Liver (tissue), 9 donors: ENCODE measurements around the gene MMD. TPM values are rescaled to one million over a fixed set of nuclear protein-coding genes. Genes with fewer than 3 reads are reported as not detected.

Source experiments
- DNase-seq: peaks from one replicate; pipeline ENCODE4 v3.0.0-alpha.2; 2017; ENCODE audit warnings: low spot score
- H3K27ac ChIP-seq, 2 donors: one replicate each; pipeline ENCODE4 v1.7.0; 2013; ENCODE audit warnings: inconsistent platforms in 2 of 2, low read length in 2 of 2, control low read depth in 1 of 2, low read depth in 1 of 2, mild to moderate bottlenecking in 1 of 2
- H3K27me3 ChIP-seq, 4 donors: one replicate each; pipeline versions ENCODE4 v1.6.1 to v1.7.0; 2013; ENCODE audit warnings: low read length in 3 of 4, inconsistent platforms in 1 of 4, mild to moderate bottlenecking in 1 of 4, moderate library complexity in 1 of 4; ENCODE audit not compliant: control insufficient read depth in 4 of 4, insufficient read depth in 4 of 4
- H3K36me3 ChIP-seq, 4 donors: one replicate each; pipeline versions ENCODE4 v1.6.1 to v1.7.0; 2013; ENCODE audit warnings: low read length in 3 of 4, mild to moderate bottlenecking in 3 of 4, low read depth in 1 of 4, moderate library complexity in 1 of 4; ENCODE audit not compliant: control insufficient read depth in 4 of 4, insufficient read depth in 3 of 4
- H3K4me1 ChIP-seq, 4 donors: one replicate each; pipeline versions ENCODE4 v1.6.1 to v1.7.0; 2013; ENCODE audit warnings: low read length in 3 of 4, mild to moderate bottlenecking in 3 of 4, moderate library complexity in 1 of 4; ENCODE audit not compliant: control insufficient read depth in 4 of 4, insufficient read depth in 4 of 4
- H3K4me3 ChIP-seq, 3 donors: one replicate each; pipeline versions ENCODE4 v1.6.1 to v1.7.0; 2013; ENCODE audit warnings: low read length in 3 of 3, control low read depth in 1 of 3, low read depth in 1 of 3, mild to moderate bottlenecking in 1 of 3
- H3K9ac ChIP-seq, 2 donors: one replicate each; pipeline ENCODE4 v1.7.0; 2013; ENCODE audit warnings: low read length in 2 of 2, mild to moderate bottlenecking in 2 of 2, moderate library complexity in 2 of 2, control low read depth in 1 of 2, low read depth in 1 of 2
- H3K9me3 ChIP-seq, 4 donors: one replicate each; pipeline versions ENCODE4 v1.6.1 to v1.7.0; 2013; ENCODE audit warnings: low read length in 3 of 4; ENCODE audit not compliant: control insufficient read depth in 4 of 4
- FOXA1 ChIP-seq: IDR thresholded peaks from 2 replicates; pipeline ENCODE4 v1.6.1; 2016; ENCODE audit warnings: antibody characterized with exemption
- FOXA2 ChIP-seq: IDR thresholded peaks from 2 replicates; pipeline ENCODE4 v1.6.1; 2016; ENCODE audit warnings: antibody characterized with exemption
- GABPA ChIP-seq, 2 donors: IDR thresholded peaks in 1 of 2; conservative IDR thresholded peaks in 1 of 2; 2 replicates each; pipeline ENCODE4 v1.6.1; 2016; ENCODE audit warnings: antibody characterized with exemption in 2 of 2, mild to moderate bottlenecking in 1 of 2, moderate library complexity in 1 of 2
- JUND ChIP-seq, 2 donors: IDR thresholded peaks; 2 replicates each; pipeline ENCODE4 v1.6.1; 2016; ENCODE audit warnings: antibody characterized with exemption in 2 of 2
- NR2F2 ChIP-seq: IDR thresholded peaks from 2 replicates; pipeline ENCODE4 v1.6.1; 2016; ENCODE audit warnings: antibody characterized with exemption
- RXRA ChIP-seq, 2 donors: IDR thresholded peaks; 2 replicates each; pipeline ENCODE4 v1.6.1; 2017 to 2018; ENCODE audit warnings: antibody characterized with exemption in 2 of 2, mild to moderate bottlenecking in 1 of 2
- SP1 ChIP-seq: IDR thresholded peaks from 2 replicates; pipeline ENCODE4 v1.6.1; 2018; ENCODE audit warnings: antibody characterized with exemption, mild to moderate bottlenecking
- TAF1 ChIP-seq: conservative IDR thresholded peaks from 2 replicates; pipeline ENCODE4 v1.6.1; 2016; ENCODE audit warnings: antibody characterized with exemption, mild to moderate bottlenecking
- YY1 ChIP-seq: IDR thresholded peaks from 2 replicates; pipeline ENCODE4 v1.6.1; 2016; ENCODE audit warnings: antibody characterized with exemption, mild to moderate bottlenecking
- WGBS: extraction: QIAGEN DNeasy Blood & Tissue Kit; methylation state at CpG from one replicate; pipeline ENCODE4 v1.1.7; 2013; 5-methylcytosine and 5-hydroxymethylcytosine counted together
- polyA plus RNA-seq, 2 donors: library from polyadenylated mRNA; stranded (reverse) in 1 of 2; unstranded in 1 of 2; fragments of 200-250 nt in 1 of 2; fragments of >200 nt in 1 of 2; fragmentation: Nextera tagmentation in 1 of 2; extraction: Ambion mirVana in 1 of 2; gene quantifications; one replicate each; pipeline versions ENCODE4 v1.2.1 to v1.2.3, GENCODE V29; 2013 to 2015
- total RNA-seq, 2 donors: library from RNA; depleted of rRNA; stranded (reverse); fragments of >200 nt; gene quantifications; one replicate each; pipeline ENCODE4 v1.2.3, GENCODE V29; 2014
- TF ChIP-seq, protein P1 (sequence below): fragments of 150-350 bp; IDR thresholded peaks from 2 replicates; pipeline ENCODE4 v1.5.1; 2017; ENCODE audit warnings: improper control_type of control experiment, low read depth, low read length; ENCODE audit not compliant: missing input control
- TF ChIP-seq, protein P2 (sequence below): IDR thresholded peaks from 2 replicates; pipeline ENCODE4 v1.6.1; 2016; ENCODE audit warnings: antibody characterized with exemption
- TF ChIP-seq, protein P3 (sequence below): IDR thresholded peaks from 2 replicates; pipeline ENCODE4 v1.6.1; 2016; ENCODE audit warnings: antibody characterized with exemption
- TF ChIP-seq, protein P4 (sequence below): IDR thresholded peaks from 2 replicates; pipeline ENCODE4 v1.6.1; 2016; ENCODE audit warnings: antibody characterized with exemption
- donor health status: healthy.
- donor health status: healthy.
- donor health status: healthy.
- donor health status: healthy.
- donor health status: healthy.

Gene MMD
- total and polyA plus RNA-seq, 4 donors: 4.9 to 18.7 (median 11.4) TPM

DNA sequence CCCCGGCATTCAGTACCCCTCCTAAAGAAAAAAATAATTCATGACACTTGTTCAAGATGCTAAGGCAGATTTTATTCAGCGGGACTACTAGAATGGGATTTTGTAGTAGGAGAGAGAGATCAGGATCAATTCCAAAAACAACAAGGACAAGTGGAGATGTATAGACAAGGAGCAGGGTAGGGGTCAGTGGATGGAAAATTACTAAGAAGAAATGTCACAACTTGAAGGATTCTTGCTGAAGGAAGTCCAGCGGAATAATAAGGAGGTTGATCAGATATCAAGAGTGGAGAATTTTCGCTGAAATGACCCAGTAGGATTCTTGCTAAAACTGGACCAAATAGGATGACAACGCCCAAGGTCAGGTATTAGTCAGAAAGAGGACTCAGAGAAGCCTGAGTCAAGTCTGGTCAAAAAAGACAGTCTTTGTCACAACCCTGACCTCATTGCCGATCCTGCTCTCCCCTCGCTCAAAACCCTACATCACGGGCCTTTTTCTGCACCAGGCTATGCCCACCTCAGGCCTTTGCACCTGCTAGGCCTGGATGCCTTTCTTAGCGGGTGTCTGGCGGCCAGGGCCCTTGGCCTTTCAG is 36.9 kb downstream of the MMD start (continued):
- TF ChIP-seq, protein P1, sequence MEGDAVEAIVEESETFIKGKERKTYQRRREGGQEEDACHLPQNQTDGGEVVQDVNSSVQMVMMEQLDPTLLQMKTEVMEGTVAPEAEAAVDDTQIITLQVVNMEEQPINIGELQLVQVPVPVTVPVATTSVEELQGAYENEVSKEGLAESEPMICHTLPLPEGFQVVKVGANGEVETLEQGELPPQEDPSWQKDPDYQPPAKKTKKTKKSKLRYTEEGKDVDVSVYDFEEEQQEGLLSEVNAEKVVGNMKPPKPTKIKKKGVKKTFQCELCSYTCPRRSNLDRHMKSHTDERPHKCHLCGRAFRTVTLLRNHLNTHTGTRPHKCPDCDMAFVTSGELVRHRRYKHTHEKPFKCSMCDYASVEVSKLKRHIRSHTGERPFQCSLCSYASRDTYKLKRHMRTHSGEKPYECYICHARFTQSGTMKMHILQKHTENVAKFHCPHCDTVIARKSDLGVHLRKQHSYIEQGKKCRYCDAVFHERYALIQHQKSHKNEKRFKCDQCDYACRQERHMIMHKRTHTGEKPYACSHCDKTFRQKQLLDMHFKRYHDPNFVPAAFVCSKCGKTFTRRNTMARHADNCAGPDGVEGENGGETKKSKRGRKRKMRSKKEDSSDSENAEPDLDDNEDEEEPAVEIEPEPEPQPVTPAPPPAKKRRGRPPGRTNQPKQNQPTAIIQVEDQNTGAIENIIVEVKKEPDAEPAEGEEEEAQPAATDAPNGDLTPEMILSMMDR: no peak
- no peak for TF ChIP-seq NR2F2
- TF ChIP-seq FOXA1: no peak
- TF ChIP-seq GABPA (IDR thresholded peaks at IDR 0.05 in 1 of 2, conservative IDR thresholded peaks at IDR 0.05 in 1 of 2): no peak
- no peak for TF ChIP-seq RXRA (IDR thresholded peaks at IDR 0.05)
- TF ChIP-seq, protein P2, sequence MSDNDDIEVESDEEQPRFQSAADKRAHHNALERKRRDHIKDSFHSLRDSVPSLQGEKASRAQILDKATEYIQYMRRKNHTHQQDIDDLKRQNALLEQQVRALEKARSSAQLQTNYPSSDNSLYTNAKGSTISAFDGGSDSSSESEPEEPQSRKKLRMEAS: no peak

DNA sequence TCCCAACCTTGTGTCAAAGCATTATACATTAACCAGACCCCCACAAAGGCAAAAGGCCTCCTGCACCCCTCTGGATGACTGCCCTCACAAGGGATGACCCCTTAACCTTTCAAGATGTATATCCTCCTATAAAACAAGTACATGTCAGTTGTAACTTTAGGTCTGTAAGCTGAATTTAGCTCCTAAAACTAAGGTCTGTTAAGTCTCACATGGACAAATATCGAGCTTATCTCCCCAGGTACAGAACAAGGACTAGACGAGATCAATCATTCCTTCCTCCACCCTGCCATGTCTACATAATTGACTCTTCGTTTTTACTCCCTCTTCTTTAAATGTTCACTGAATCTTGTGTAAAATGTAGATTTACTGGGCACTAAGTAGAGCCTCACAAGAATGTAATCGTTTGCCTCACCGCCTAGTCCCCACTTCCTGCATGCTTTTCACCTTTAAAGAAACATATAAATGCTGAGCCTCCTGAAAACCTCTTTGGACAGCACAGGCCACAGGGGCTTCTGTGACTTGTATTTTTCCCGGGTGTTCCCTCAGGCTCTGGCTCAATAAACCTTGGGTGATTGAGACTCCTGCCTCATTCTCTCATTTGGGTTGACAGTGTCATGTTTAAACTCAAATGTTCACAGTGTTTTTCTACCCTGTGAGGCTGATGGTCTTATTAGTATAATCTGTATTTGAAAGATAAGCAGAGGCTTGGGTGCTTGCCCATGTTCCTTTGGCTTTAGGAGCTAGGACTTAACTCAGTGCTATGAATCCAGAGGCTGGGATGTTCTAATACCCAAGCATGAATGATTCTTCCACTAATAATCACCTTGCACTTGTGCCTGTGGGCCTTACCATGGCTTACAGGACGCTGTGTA is 37.6 kb downstream of the MMD start:
- H3K9me3 ChIP-seq: no peaks in the 10 kb centered on the region
- no peaks in the 10 kb centered on the region for H3K4me1 ChIP-seq
- 84% methylated on average over 7 of the region's 7 CpGs for WGBS
- no peak for DNase-seq
- no peak overlapping the region for H3K9ac ChIP-seq
- no peak overlapping the region for H3K4me3 ChIP-seq
- no peaks in the 10 kb centered on the region for H3K36me3 ChIP-seq
- H3K27ac ChIP-seq: no peak overlapping the region
- H3K27me3 ChIP-seq: no peaks in the 10 kb centered on the region
- TF ChIP-seq SP1: no peak
- TF ChIP-seq JUND (IDR thresholded peaks at IDR 0.05): no peak
- TF ChIP-seq FOXA1: no peak
- TF ChIP-seq TAF1: no peak
- no peak for TF ChIP-seq FOXA2
- no peak for TF ChIP-seq GABPA (IDR thresholded peaks at IDR 0.05 in 1 of 2, conservative IDR thresholded peaks at IDR 0.05 in 1 of 2)
- TF ChIP-seq YY1: no peak
- TF ChIP-seq, protein P3, sequence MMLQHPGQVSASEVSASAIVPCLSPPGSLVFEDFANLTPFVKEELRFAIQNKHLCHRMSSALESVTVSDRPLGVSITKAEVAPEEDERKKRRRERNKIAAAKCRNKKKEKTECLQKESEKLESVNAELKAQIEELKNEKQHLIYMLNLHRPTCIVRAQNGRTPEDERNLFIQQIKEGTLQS: no peak
- TF ChIP-seq, protein P4, sequence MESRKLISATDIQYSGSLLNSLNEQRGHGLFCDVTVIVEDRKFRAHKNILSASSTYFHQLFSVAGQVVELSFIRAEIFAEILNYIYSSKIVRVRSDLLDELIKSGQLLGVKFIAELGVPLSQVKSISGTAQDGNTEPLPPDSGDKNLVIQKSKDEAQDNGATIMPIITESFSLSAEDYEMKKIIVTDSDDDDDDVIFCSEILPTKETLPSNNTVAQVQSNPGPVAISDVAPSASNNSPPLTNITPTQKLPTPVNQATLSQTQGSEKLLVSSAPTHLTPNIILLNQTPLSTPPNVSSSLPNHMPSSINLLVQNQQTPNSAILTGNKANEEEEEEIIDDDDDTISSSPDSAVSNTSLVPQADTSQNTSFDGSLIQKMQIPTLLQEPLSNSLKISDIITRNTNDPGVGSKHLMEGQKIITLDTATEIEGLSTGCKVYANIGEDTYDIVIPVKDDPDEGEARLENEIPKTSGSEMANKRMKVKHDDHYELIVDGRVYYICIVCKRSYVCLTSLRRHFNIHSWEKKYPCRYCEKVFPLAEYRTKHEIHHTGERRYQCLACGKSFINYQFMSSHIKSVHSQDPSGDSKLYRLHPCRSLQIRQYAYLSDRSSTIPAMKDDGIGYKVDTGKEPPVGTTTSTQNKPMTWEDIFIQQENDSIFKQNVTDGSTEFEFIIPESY: no peak

DNA sequence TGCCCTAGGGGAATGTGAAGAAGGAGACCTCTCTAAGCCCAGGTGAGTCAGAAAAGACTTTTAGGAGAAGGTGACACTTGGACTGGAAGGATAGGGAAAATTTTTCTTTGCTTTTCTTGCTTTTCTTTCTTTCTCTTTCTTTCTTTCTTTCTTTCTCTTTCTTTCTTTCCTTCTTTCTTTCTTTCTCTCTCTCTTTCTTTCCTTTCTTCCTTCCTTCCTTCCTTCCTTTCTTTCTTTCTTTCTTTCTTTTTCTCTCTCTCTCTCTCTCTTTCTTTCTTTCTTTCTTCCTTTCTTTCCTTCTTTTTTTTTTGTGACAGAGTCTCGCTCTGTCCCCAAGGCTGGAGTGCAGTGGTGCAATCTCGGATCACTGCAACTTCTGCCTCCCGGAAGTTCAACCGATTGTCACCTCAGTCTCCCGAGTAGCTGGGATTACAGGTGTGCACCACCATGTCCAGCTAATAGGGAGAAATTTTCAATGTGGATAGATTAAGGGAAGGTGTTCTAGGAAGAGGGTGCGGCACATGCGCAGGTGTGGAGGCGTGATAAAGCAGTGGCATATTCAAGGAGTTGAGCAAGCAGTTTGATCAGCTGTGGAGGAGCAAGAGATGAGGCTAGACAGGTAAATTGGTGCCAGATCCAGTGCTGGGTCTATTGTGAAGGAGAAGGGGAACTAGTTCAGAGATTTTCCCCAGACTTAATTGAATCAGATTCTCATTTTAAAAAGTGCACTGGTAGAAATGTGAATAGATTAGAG is 40.4 kb downstream of the MMD start:
- Histone ChIP-seq H3K9me3 (no peaks in the 10 kb centered on the region), H3K9ac (no peak overlapping the region), H3K4me3 (no peak overlapping the region), H3K4me1 (no peaks in the 10 kb centered on the region), H3K27me3 (no peaks in the 10 kb centered on the region), H3K27ac (no peak overlapping the region), H3K36me3 (no peaks in the 10 kb centered on the region)
- 97% methylated on average over 8 of the region's 8 CpGs for WGBS
- no peak for DNase-seq
- no peak for TF ChIP-seq SP1
- TF ChIP-seq YY1: no peak
- TF ChIP-seq, protein P1: no peak
